Epithelial cell of proximal tubule (primary cell): Measurements from ENCODE around the gene LSAMP. TPM values are rescaled to one million over a fixed set of nuclear protein-coding genes. Genes with fewer than 3 reads are reported as not detected.

Source experiments
- DNase-seq: peaks from one replicate; pipeline ENCODE4 v3.0.0-alpha.2; 2011; ENCODE audit warnings: low read depth
- H3K4me3 ChIP-seq: 2 replicates; pipeline ENCODE4 v1.5.1; 2011; ENCODE audit warnings: low read depth, mild to moderate bottlenecking, low read length
- total RNA-seq: library from RNA; depleted of rRNA; stranded (reverse); fragments of >200 nt; gene quantifications from 2 replicates; pipeline ENCODE4 v1.2.3, GENCODE V29; 2015
- TF ChIP-seq, protein P1 (sequence below): conservative IDR thresholded peaks from 2 replicates; pipeline ENCODE4 v1.5.1; 2012; ENCODE audit warnings: low read depth, mild to moderate bottlenecking, low read length

Gene LSAMP
- total RNA-seq, 1 donor from 2014 or later = 5.1 TPM

- no peak for DNase-seq
- no peak overlapping the region for H3K4me3 ChIP-seq
- TF ChIP-seq, protein P1, sequence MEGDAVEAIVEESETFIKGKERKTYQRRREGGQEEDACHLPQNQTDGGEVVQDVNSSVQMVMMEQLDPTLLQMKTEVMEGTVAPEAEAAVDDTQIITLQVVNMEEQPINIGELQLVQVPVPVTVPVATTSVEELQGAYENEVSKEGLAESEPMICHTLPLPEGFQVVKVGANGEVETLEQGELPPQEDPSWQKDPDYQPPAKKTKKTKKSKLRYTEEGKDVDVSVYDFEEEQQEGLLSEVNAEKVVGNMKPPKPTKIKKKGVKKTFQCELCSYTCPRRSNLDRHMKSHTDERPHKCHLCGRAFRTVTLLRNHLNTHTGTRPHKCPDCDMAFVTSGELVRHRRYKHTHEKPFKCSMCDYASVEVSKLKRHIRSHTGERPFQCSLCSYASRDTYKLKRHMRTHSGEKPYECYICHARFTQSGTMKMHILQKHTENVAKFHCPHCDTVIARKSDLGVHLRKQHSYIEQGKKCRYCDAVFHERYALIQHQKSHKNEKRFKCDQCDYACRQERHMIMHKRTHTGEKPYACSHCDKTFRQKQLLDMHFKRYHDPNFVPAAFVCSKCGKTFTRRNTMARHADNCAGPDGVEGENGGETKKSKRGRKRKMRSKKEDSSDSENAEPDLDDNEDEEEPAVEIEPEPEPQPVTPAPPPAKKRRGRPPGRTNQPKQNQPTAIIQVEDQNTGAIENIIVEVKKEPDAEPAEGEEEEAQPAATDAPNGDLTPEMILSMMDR = no peak
Observed at GRCh38 chr3:116265976-116266584, 179.2 kb downstream of the LSAMP start.

- no peak overlapping the region for H3K4me3 ChIP-seq
- DNase-seq = no peak
- TF ChIP-seq, protein P1 = no peak
Observed at GRCh38 chr3:116265320-116265695, 180.0 kb downstream of the LSAMP start.

DNA sequence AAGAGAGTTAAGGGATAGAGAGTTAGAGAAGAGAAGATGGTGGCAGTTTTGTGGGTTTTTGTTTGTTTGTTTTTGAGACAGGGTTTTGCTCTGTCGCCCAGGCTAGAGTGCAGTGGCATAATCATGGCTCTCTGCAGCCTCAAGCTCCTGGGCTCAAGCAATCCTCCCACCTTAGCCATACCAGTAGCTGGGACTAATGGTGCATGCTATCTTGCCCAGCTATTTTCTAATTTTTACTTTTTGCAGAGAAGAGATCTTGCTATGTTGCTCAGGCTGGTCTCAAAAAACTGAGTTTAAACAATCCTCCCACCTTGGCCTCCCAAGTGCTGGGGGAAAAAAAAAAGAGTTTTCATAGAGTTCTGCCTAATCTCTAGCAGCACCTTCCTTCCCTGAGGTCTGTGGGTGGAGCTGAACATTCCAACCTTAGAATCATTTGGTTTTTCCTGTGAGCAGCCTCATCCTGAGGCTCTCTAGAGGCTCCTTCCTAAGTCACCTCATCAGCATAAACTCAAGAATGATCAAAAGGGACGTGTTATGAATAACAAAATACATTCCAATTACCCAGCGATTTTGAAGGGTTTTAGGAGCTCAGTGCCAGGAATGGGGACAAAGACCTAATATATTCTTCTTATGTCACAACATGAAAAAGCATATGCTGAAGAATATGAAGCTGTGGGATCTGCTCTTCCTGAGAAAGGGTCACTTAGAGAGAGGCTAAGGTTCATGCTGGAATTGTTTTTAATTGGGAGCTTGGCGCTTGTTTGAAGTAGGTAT lies 180.6 kb downstream of the LSAMP start:
- H3K4me3 ChIP-seq = no peak overlapping the region
- TF ChIP-seq, protein P1 = no peak
- no peak for DNase-seq

DNA sequence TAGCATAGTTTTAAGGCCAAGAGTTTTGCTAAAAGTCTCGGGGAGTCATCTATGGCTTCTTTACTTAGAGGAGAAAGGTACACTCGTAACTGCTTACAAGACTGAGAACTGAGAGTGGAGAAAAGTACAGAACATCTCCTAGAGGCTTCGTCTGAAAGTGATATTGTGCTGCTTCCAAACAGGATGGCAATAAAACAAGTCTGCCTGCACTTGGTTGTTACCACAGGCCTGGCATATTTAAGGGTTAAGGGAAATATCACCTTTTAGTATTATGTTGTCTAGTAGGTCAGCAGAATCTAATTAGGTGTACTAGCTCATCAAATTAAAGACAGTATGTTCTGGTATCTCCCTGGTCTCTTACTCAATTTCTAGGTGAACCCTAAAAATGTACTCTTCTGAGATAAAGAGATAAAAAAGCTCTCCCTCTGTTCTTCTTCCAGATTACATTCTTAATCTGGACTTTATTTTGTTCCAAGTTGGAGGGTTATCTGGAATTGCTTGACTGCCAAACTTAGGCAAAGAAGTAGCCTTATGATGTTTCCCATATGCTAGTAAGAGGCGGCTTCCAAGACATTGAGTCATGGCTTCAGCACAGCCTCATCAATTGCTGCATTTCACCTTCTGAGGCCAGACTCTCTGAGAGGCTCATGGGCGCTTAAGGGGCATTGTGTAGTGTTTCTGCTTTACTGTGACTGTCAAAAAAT lies 181.3 kb downstream of the LSAMP start:
- no peak for DNase-seq
- no peak overlapping the region for H3K4me3 ChIP-seq
- TF ChIP-seq, protein P1 = no peak

DNA sequence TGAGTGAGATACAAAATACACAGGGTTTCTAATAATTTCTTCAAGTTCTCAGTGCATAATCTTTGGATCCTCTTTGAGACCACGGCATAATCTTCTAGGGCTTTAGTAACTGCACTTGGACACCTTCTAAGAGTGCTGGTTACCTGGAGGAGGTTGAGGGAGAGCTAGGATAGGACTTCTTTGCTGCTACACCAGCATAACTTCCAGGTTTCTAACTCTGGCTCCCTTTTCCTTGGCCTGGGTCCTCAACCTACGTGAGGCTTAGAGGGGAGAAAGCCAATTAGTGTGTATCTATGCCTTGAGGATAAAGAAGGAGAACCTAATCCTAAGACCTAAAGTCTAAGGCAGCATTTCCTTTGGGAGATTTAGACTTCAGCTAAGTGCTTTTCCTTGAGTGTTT lies 184.8 kb downstream of the LSAMP start:
- H3K4me3 ChIP-seq = no peak overlapping the region
- DNase-seq = no peak
- TF ChIP-seq, protein P1 = no peak

- TF ChIP-seq, protein P1 = no peak
Observed at GRCh38 chr3:116259984-116260383, 185.3 kb downstream of the LSAMP start.

More at GRCh38 chr3:116259984-116260383, 185.3 kb downstream of the LSAMP start:
- DNase-seq = no peak
- no peak overlapping the region for H3K4me3 ChIP-seq
